Brain microvascular endothelial cell (primary cell): ENCODE data around the gene GRIK3.
"Not testable (repeated sequence)": the region's sequence is repeated elsewhere in the genome, so short reads cannot be mapped to it uniquely, and the experiment has no call there.

ENCODE experiments used
- DNase-seq: peaks from one replicate; pipeline ENCODE4 v3.0.0-alpha.2; 2020
- H3K27ac ChIP-seq: fragments of 250-450 bp; sonication (Bioruptor Pico); 2 replicates; pipeline ENCODE4 v1.5.1; 2020; ENCODE audit warnings: mild to moderate bottlenecking, moderate library complexity
- H3K27me3 ChIP-seq: fragments of 250-450 bp; sonication (Bioruptor Pico); replicated peaks from 2 replicates; pipeline ENCODE4 v1.5.1; 2020; ENCODE audit warnings: mild to moderate bottlenecking
- H3K36me3 ChIP-seq: fragments of 250-450 bp; sonication (Bioruptor Pico); replicated peaks from 2 replicates; pipeline ENCODE4 v1.5.1; 2020; ENCODE audit warnings: mild to moderate bottlenecking
- H3K4me3 ChIP-seq: 2 replicates; pipeline ENCODE4 v1.5.1; 2011; ENCODE audit warnings: low read depth, mild to moderate bottlenecking, control low read depth, low read length, moderate library complexity
- CTCF ChIP-seq: IDR thresholded peaks from 2 replicates; pipeline ENCODE4 v1.5.1; 2011; ENCODE audit warnings: low read depth, mild to moderate bottlenecking, moderate library complexity, low read length, control low read depth, inconsistent platforms; ENCODE audit errors: missing control alignments
- in situ Hi-C: cut with HindIII; loops from 2 replicates; pipeline ENCODE4 v1.10.0; 2017; ENCODE audit warnings: low sequenced_read_pairs, low pct_ligation_motif_present

GRIK3 gene

GRCh38 chr1:36920371-36920770, 113.9 kb downstream of the GRIK3 start:
- Histone ChIP-seq H3K27ac (no peak overlapping the region), H3K36me3 (no peaks in the 10 kb centered on the region), H3K27me3 (no peaks in the 10 kb centered on the region), H3K4me3 (no peak overlapping the region)
- TF ChIP-seq CTCF, result no peak
- no peak for DNase-seq
- in situ Hi-C loops, result no loop called here

- no peak for TF ChIP-seq CTCF
- H3K4me3 ChIP-seq, result no peak overlapping the region
- in situ Hi-C loops, result no loop called here
- no peaks in the 10 kb centered on the region for H3K36me3 ChIP-seq
- no peaks in the 10 kb centered on the region for H3K27me3 ChIP-seq
- no peak for DNase-seq
- H3K27ac ChIP-seq, result no peak overlapping the region
Measured at GRCh38 chr1:36919491-36920145, 114.7 kb downstream of the GRIK3 start.

GRCh38 chr1:36918604-36919003, 115.7 kb downstream of the GRIK3 start:
- no peak for TF ChIP-seq CTCF
- Histone ChIP-seq H3K27me3 (no peaks in the 10 kb centered on the region), H3K36me3 (no peaks in the 10 kb centered on the region), H3K27ac (no peak overlapping the region), H3K4me3 (no peak overlapping the region)
- in situ Hi-C loops, result no loop called here
- DNase-seq, result no peak

- H3K27me3 ChIP-seq, H3K4me3 ChIP-seq, H3K36me3 ChIP-seq, DNase-seq, H3K27ac ChIP-seq, in situ Hi-C loops: not testable (repeated sequence)
Measured at GRCh38 chr1:36916542-36916941, 117.8 kb downstream of the GRIK3 start.

- in situ Hi-C loops, result no loop called here
- Histone ChIP-seq H3K27ac (no peak overlapping the region), H3K27me3 (no peaks in the 10 kb centered on the region), H3K4me3 (no peak overlapping the region), H3K36me3 (no peaks in the 10 kb centered on the region)
- DNase-seq, result no peak
- TF ChIP-seq CTCF, result no peak
Measured at GRCh38 chr1:36913484-36914060, 120.7 kb downstream of the GRIK3 start.

GRCh38 chr1:36913016-36913415, 121.3 kb downstream of the GRIK3 start:
- no peak for DNase-seq
- Histone ChIP-seq H3K27ac (no peak overlapping the region), H3K36me3 (no peaks in the 10 kb centered on the region), H3K4me3 (no peak overlapping the region), H3K27me3 (no peaks in the 10 kb centered on the region)
- in situ Hi-C loops, result no loop called here
- no peak for TF ChIP-seq CTCF
